Measurements from ENCODE around the gene ADGRE3.
A peak's percentile ranks its signal among the peaks of the same experiment; 100 is the strongest.

The ADGRE3 gene

GRCh38 chr19:14674764-14675163 is at the start of gene ADGRE3:
Gene ADGRE3 (minus strand): TSS chr19:14674844. CDS start chr19:14674770, 74 bp downstream.
- DNase-seq (ENCODE audit: low read depth in 2 of 2), result no peak

GRCh38 chr19:14722127-14722526 is 47.5 kb upstream of the ADGRE3 start:
- DNase-seq (ENCODE audit: low read depth in 2 of 2), result no peak

GRCh38 chr19:14719162-14719561 is 44.5 kb upstream of the ADGRE3 start:
- no peak for DNase-seq (ENCODE audit: low read depth in 2 of 2)

GRCh38 chr19:14718522-14719116 is 44.0 kb upstream of the ADGRE3 start:
- DNase-seq (ENCODE audit: low read depth in 2 of 2), result no peak

GRCh38 chr19:14715841-14716240 is 41.2 kb upstream of the ADGRE3 start:
- no peak for DNase-seq (ENCODE audit: low read depth in 2 of 2)

- DNase-seq (ENCODE audit: low read depth in 2 of 2), result no peak
Measured at GRCh38 chr19:14704450-14704849, 29.8 kb upstream of the ADGRE3 start.

- DNase-seq (ENCODE audit: low read depth in 2 of 2), result no peak
Measured at GRCh38 chr19:14703833-14704232, 29.2 kb upstream of the ADGRE3 start.

GRCh38 chr19:14700711-14701375 is 26.2 kb upstream of the ADGRE3 start:
- DNase-seq (ENCODE audit: low read depth in 2 of 2), result no peak

- no peak for DNase-seq (ENCODE audit: low read depth in 2 of 2)
Measured at GRCh38 chr19:14699641-14700040, 25.0 kb upstream of the ADGRE3 start.

- DNase-seq (ENCODE audit: low read depth in 2 of 2), result no peak
Measured at GRCh38 chr19:14695471-14695870, 20.8 kb upstream of the ADGRE3 start.

GRCh38 chr19:14694641-14695266 is 20.1 kb upstream of the ADGRE3 start:
- DNase-seq (ENCODE audit: low read depth in 2 of 2), result no peak

GRCh38 chr19:14689598-14690503 is 15.2 kb upstream of the ADGRE3 start, which contains the start of gene ZNF333:
Gene ZNF333 (plus strand): TSS chr19:14690048. CDS start chr19:14693492, 3,444 bp downstream.
- DNase-seq (ENCODE audit: low read depth in 2 of 2), result peak; percentile 100

GRCh38 chr19:14686411-14686810 is 11.8 kb upstream of the ADGRE3 start:
- DNase-seq (ENCODE audit: low read depth in 2 of 2), result peak in 1 of 2 donors; percentile 17

GRCh38 chr19:14683439-14683838 is 8.8 kb upstream of the ADGRE3 start:
- no peak for DNase-seq (ENCODE audit: low read depth in 2 of 2)

GRCh38 chr19:14682084-14682483 is 7.4 kb upstream of the ADGRE3 start:
- DNase-seq (ENCODE audit: low read depth in 2 of 2), result no peak

GRCh38 chr19:14678199-14678598 is 3.6 kb upstream of the ADGRE3 start:
- DNase-seq (ENCODE audit: low read depth in 2 of 2), result no peak

GRCh38 chr19:14677464-14677863 is 2.8 kb upstream of the ADGRE3 start:
- DNase-seq (ENCODE audit: low read depth in 2 of 2), result no peak

GRCh38 chr19:14676762-14677161 is 2.1 kb upstream of the ADGRE3 start:
- DNase-seq (ENCODE audit: low read depth in 2 of 2), result no peak

GRCh38 chr19:14673088-14673487 is 1.6 kb downstream of the ADGRE3 start:
- no peak for DNase-seq (ENCODE audit: low read depth in 2 of 2)

- DNase-seq (ENCODE audit: low read depth in 2 of 2), result no peak
Measured at GRCh38 chr19:14672188-14672872, 2.3 kb downstream of the ADGRE3 start.

- DNase-seq (ENCODE audit: low read depth in 2 of 2), result no peak
Measured at GRCh38 chr19:14670408-14670807, 4.2 kb downstream of the ADGRE3 start.

All from stimulated activated CD8-positive, alpha-beta memory T cell treated with anti-CD3 and anti-CD28 coated beads, Interleukin-2, amount 100 ng/mL, for 48 hours (primary cell).